ENCODE data around the gene VDR.

DNA sequence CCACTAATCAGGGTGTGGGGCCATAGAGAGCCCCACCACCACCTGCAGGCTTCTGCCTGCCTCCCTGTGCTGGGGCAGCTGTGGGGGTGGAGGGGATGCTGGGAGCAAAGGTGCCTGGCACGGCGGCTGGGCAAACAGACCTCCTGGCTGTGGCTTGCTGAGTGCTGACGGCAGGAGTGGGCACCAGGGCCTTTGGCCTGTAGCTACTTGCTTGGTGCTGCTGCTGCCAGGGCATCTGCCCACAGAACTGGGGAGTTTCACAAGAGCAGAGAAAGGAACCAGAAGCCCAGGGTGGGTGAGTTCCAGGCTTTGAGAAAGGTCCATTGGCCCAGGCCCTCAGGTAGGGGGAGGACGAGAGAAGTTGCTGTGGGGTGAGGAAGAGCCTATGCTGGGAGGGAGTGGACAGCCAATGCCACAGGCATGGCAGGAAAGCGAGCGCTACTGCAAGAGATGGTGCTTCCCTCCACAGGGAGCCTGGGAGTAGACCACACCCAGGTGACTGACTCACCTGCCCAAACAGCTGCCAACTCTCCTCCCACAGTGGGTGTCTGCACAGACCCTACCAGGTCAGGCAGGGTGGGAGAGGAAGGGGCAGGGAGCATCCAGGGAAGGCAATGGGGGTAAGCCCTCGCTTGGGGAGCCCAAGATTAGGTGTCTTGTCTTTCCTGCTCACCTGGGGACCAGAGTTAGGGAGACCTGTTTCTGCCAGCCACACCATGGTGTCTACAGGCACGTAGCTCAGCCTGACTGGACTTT lies 46.1 kb downstream of the VDR start:
- TF ChIP-seq, protein P1, sequence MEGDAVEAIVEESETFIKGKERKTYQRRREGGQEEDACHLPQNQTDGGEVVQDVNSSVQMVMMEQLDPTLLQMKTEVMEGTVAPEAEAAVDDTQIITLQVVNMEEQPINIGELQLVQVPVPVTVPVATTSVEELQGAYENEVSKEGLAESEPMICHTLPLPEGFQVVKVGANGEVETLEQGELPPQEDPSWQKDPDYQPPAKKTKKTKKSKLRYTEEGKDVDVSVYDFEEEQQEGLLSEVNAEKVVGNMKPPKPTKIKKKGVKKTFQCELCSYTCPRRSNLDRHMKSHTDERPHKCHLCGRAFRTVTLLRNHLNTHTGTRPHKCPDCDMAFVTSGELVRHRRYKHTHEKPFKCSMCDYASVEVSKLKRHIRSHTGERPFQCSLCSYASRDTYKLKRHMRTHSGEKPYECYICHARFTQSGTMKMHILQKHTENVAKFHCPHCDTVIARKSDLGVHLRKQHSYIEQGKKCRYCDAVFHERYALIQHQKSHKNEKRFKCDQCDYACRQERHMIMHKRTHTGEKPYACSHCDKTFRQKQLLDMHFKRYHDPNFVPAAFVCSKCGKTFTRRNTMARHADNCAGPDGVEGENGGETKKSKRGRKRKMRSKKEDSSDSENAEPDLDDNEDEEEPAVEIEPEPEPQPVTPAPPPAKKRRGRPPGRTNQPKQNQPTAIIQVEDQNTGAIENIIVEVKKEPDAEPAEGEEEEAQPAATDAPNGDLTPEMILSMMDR (conservative IDR thresholded peaks at IDR 0.05 in 1 of 2, IDR thresholded peaks at IDR 0.05 in 1 of 2; ENCODE audit: low read depth in 1 of 2, low read length in 2 of 2) = no peak
- no peak for TF ChIP-seq EZH2 (IDR thresholded peaks at IDR 0.05; ENCODE audit: low read length, missing control alignments)
